Measurements from ENCODE around the gene ARHGAP15.

- no peak for TF ChIP-seq CTCF (IDR thresholded peaks at IDR 0.05 in 8 of 11, conservative IDR thresholded peaks at IDR 0.05 in 3 of 11)
- TF ChIP-seq POLR2AphosphoS5 (IDR thresholded peaks at IDR 0.05), result no peak
These were observed 516.9 kb downstream of the ARHGAP15 start for GRCh38 chr2:143645921-143646645.

All from spleen (tissue), 7 donors.